OCI-LY3 (cell line): ENCODE measurements around the gene ZNHIT3.

ENCODE experiments used
- CTCF ChIP-seq: fragments of 200-600, 300-600 bp; sonication (generic); IDR thresholded peaks from 2 replicates; pipeline ENCODE4 v1.5.1; 2014; ENCODE audit warnings: antibody characterized with exemption, low read length, low read depth
- EZH2phosphoT487 ChIP-seq: fragments of 200-600 bp; shearing (Covaris generic); IDR thresholded peaks from 2 replicates; pipeline ENCODE4 v1.6.1; 2018; ENCODE audit warnings: antibody characterized with exemption, mixed run types, low read depth

DNA sequence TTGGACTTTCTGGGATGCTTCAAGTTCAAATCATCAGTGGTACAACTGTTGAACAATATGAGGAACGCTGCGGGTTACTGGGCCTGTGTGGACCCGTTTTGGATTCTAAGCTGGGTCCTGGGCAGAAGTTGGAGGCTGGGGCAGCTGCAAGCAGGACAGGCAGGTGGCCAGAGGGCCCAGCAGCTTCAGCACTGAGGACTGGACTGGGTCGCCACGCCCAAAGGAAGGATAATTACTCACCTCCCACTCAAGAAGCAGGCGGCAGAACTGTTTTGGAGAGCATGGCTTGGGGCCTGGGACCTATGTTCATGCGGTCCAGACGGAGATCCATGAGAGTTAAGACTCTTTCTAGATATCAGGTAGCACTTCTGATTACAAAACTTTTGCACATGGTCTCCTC, 1.5 kb upstream of the ZNHIT3 start:
- TF ChIP-seq CTCF (no peak), EZH2phosphoT487 (no peak)
